GM19193 (cell line): ENCODE data around the gene RNF8.

ENCODE experiments used
- POLR2A ChIP-seq: IDR thresholded peaks from 4 replicates; pipeline ENCODE4 v1.6.1; 2011; ENCODE audit not compliant: insufficient read depth, insufficient read length; ENCODE audit errors: extremely low read depth

RNF8 gene

GRCh38 chr6:37438930-37439329 lies 85.1 kb downstream of the RNF8 start:
- no peak for TF ChIP-seq POLR2A

GRCh38 chr6:37441651-37442050 lies 87.9 kb downstream of the RNF8 start:
- TF ChIP-seq POLR2A: no peak

- no peak for TF ChIP-seq POLR2A
Measured at GRCh38 chr6:37442416-37443215, 88.8 kb downstream of the RNF8 start.
